H1 (cell line): Measurements from ENCODE around the gene AIG1. TPM values are rescaled to one million over a fixed set of nuclear protein-coding genes. Genes with fewer than 3 reads are reported as not detected.
A peak's percentile ranks its signal among the peaks of the same experiment; 100 is the strongest.

ENCODE experiments used
- CTCF ChIA-PET: fragments of 300-600 bp; sonication (Branson Sonifier 250); formaldehyde crosslinking; loops from one replicate; lab custom pipeline; 2021; ENCODE audit not compliant: partially characterized antibody; lab: Charles Lee
- POLR2A ChIA-PET: fragments of 300-600 bp; sonication (Branson Sonifier 250); formaldehyde crosslinking; loops from one replicate; lab custom pipeline; 2021; ENCODE audit warnings: inconsistent platforms; ENCODE audit not compliant: partially characterized antibody; lab: Charles Lee
- DNase-seq, 2 experiments: peaks; one replicate each; pipeline versions ENCODE4 v3.0.0 to v3.0.0-alpha.2; 2010 to 2022; ENCODE audit warnings: low spot score in 2 of 2, low read depth in 1 of 2, mixed read lengths in 1 of 2
- FAIRE-seq: peaks from 2 replicates; lab custom pipeline; 2011; peaks lifted over from hg19 to GRCh38; lab: Jason Lieb, UNC
- H2AFZ ChIP-seq: 2 replicates; pipeline ENCODE4 v1.8.1; 2012; ENCODE audit warnings: low read length, inconsistent platforms
- H2AK5ac ChIP-seq: 2 replicates; pipeline ENCODE4 v1.6.1; 2013; ENCODE audit warnings: low read depth, low read length
- H2BK120ac ChIP-seq: replicated peaks from 2 replicates; pipeline ENCODE3; 2013; ENCODE audit warnings: low read depth, low read length, inconsistent platforms
- H2BK12ac ChIP-seq: 2 replicates; pipeline ENCODE4 v1.6.1; 2013; ENCODE audit warnings: low read depth, low read length
- H2BK15ac ChIP-seq: 2 replicates; pipeline ENCODE4 v1.6.1; 2013; ENCODE audit warnings: low read length
- H2BK20ac ChIP-seq: 2 replicates; pipeline ENCODE4 v1.6.1; 2013; ENCODE audit warnings: low read length
- H2BK5ac ChIP-seq: 2 replicates; pipeline ENCODE4 v1.6.1; 2013; ENCODE audit warnings: low read depth, low read length
- H3K14ac ChIP-seq: 2 replicates; pipeline ENCODE4 v1.6.1; 2013; ENCODE audit warnings: inconsistent platforms; ENCODE audit not compliant: insufficient read length
- H3K18ac ChIP-seq: 2 replicates; pipeline ENCODE4 v1.6.1; 2013; ENCODE audit warnings: low read length; ENCODE audit errors: extremely low read depth
- H3K23ac ChIP-seq: 2 replicates; pipeline ENCODE4 v1.6.1; 2013; ENCODE audit warnings: inconsistent platforms; ENCODE audit not compliant: insufficient read length
- H3K23me2 ChIP-seq: 2 replicates; pipeline ENCODE4 v1.6.1; 2013; ENCODE audit warnings: low read depth, low read length
- H3K27ac ChIP-seq: 2 replicates; pipeline ENCODE4 v1.6.1; 2011; ENCODE audit warnings: low read depth, low read length, inconsistent platforms
- H3K27me3 ChIP-seq, 4 experiments: replicated peaks in 1 of 4; 1 replicate in 1 of 4; 2 replicates in 3 of 4; pipeline versions ENCODE4 v1.6.1 to v1.8.1; 2011 to 2013; ENCODE audit warnings: low read length in 3 of 4, mild to moderate bottlenecking in 3 of 4, inconsistent platforms in 2 of 4, mixed read lengths in 2 of 4, moderate library complexity in 1 of 4; ENCODE audit not compliant: control insufficient read depth in 3 of 4, insufficient read depth in 3 of 4; ENCODE audit errors: extremely low read depth in 1 of 4
- H3K36me3 ChIP-seq, 4 experiments: 2 replicates each; pipeline versions ENCODE4 v1.6.1 to v1.8.1; 2011 to 2013; ENCODE audit warnings: mild to moderate bottlenecking in 4 of 4, low read length in 3 of 4, moderate library complexity in 2 of 4, control low read depth in 1 of 4, inconsistent platforms in 1 of 4; ENCODE audit not compliant: insufficient read depth in 4 of 4, control insufficient read depth in 2 of 4
- H3K4ac ChIP-seq: replicated peaks from 2 replicates; pipeline ENCODE3; 2013; ENCODE audit warnings: low read length, low read depth, mixed read lengths, inconsistent platforms; ENCODE audit not compliant: insufficient read length
- H3K4me1 ChIP-seq, 4 experiments: replicated peaks in 1 of 4; 1 replicate in 1 of 4; 2 replicates in 3 of 4; pipeline versions ENCODE4 v1.6.1 to v1.8.1; 2011 to 2013; ENCODE audit warnings: low read length in 3 of 4, inconsistent platforms in 2 of 4, mixed read lengths in 1 of 4; ENCODE audit not compliant: insufficient read depth in 4 of 4, control insufficient read depth in 3 of 4
- H3K4me2 ChIP-seq, 2 experiments: 2 replicates each; pipeline versions ENCODE4 v1.6.1 to v1.8.1; 2011 to 2013; ENCODE audit warnings: low read depth in 2 of 2, low read length in 2 of 2, control low read depth in 1 of 2, inconsistent platforms in 1 of 2, mild to moderate bottlenecking in 1 of 2; ENCODE audit not compliant: insufficient read depth in 1 of 2
- H3K4me3 ChIP-seq, 4 experiments: fragments of 200-600, 300-600 bp in 1 of 4; sonication (generic), shearing (Covaris generic), sonication (Bioruptor Twin) in 1 of 4; 2 replicates each; pipeline versions ENCODE4 v1.5.1 to v1.8.1; 2011 to 2016; ENCODE audit warnings: low read length in 4 of 4, low read depth in 3 of 4, control low read depth in 2 of 4, inconsistent platforms in 2 of 4, mild to moderate bottlenecking in 2 of 4, mixed read lengths in 1 of 4, moderate library complexity in 1 of 4; ENCODE audit not compliant: insufficient read depth in 2 of 4; ENCODE audit errors: extremely low read depth in 1 of 4
- H3K56ac ChIP-seq: replicated peaks from 2 replicates; pipeline ENCODE3; 2013; ENCODE audit warnings: low read depth, mild to moderate bottlenecking, mixed read lengths, low read length, inconsistent platforms; ENCODE audit not compliant: insufficient read length
- H3K79me1 ChIP-seq: 2 replicates; pipeline ENCODE4 v1.6.1; 2013; ENCODE audit warnings: low read depth, low read length, control low read depth
- H3K79me2 ChIP-seq, 2 experiments: 2 replicates each; pipeline versions ENCODE4 v1.6.1 to v1.8.1; 2012 to 2013; ENCODE audit warnings: low read length in 2 of 2, mild to moderate bottlenecking in 2 of 2, inconsistent platforms in 1 of 2; ENCODE audit not compliant: insufficient read depth in 2 of 2, control insufficient read depth in 1 of 2
- H3K9ac ChIP-seq, 4 experiments: replicated peaks in 1 of 4; 1 replicate in 1 of 4; 2 replicates in 3 of 4; pipeline versions ENCODE4 v1.6.1 to v1.8.1; 2011 to 2013; ENCODE audit warnings: low read depth in 3 of 4, low read length in 3 of 4, control low read depth in 2 of 4, mild to moderate bottlenecking in 2 of 4, moderate library complexity in 2 of 4, inconsistent platforms in 1 of 4; ENCODE audit errors: extremely low read depth in 1 of 4
- H3K9me3 ChIP-seq, 2 experiments: 2 replicates each; pipeline versions ENCODE4 v1.6.1 to v1.8.1; 2012 to 2013; ENCODE audit warnings: mild to moderate bottlenecking in 2 of 2, moderate library complexity in 2 of 2, control low read depth in 1 of 2, inconsistent platforms in 1 of 2, low read depth in 1 of 2, low read length in 1 of 2, mixed read lengths in 1 of 2; ENCODE audit not compliant: insufficient read depth in 2 of 2
- H4K20me1 ChIP-seq, 2 experiments: replicated peaks in 1 of 2; 2 replicates each; pipeline versions ENCODE3 to v1.8.1; 2011 to 2013; ENCODE audit warnings: inconsistent platforms in 2 of 2, low read length in 2 of 2, mild to moderate bottlenecking in 1 of 2; ENCODE audit not compliant: insufficient read depth in 2 of 2, control insufficient read depth in 1 of 2
- H4K5ac ChIP-seq: 2 replicates; pipeline ENCODE4 v1.6.1; 2013; ENCODE audit warnings: low read length, low read depth, mixed read lengths, inconsistent platforms; ENCODE audit not compliant: insufficient read length
- H4K8ac ChIP-seq: 2 replicates; pipeline ENCODE4 v1.8.0; 2013; ENCODE audit warnings: mild to moderate bottlenecking, moderate library complexity, low read length, inconsistent platforms; ENCODE audit not compliant: insufficient read depth; ENCODE audit errors: extremely low read depth
- H4K91ac ChIP-seq: replicated peaks from 2 replicates; pipeline ENCODE3; 2013; ENCODE audit warnings: low read length, mixed read lengths, inconsistent platforms; ENCODE audit not compliant: insufficient read length
- BACH1 ChIP-seq: IDR thresholded peaks from 2 replicates; pipeline ENCODE4 v1.6.1; 2012; ENCODE audit warnings: low read length, improper control_type of control experiment
- MAX ChIP-seq: IDR thresholded peaks from 2 replicates; pipeline ENCODE4 v1.6.1; 2012; ENCODE audit warnings: inconsistent platforms
- POLR2A ChIP-seq, 2 experiments: IDR thresholded peaks; 1 replicate in 1 of 2; 2 replicates in 1 of 2; pipeline ENCODE4 v1.6.1; 2011; ENCODE audit warnings: low read depth in 2 of 2, low read length in 2 of 2, mild to moderate bottlenecking in 2 of 2; ENCODE audit errors: control extremely low read depth in 1 of 2
- RBBP5 ChIP-seq: IDR thresholded peaks from 2 replicates; pipeline ENCODE4 v1.7.1; 2012; ENCODE audit warnings: low read depth, mild to moderate bottlenecking, inconsistent platforms, low read length, moderate library complexity, borderline replicate concordance
- SUZ12 ChIP-seq: fragments of 200-600 bp; sonication (generic); IDR thresholded peaks from 2 replicates; pipeline ENCODE4 v1.6.1; 2012; ENCODE audit warnings: mild to moderate bottlenecking, inconsistent platforms, low read length, moderate library complexity, mixed read lengths
- TAF7 ChIP-seq: optimal IDR thresholded peaks from 2 replicates; pipeline ENCODE3; 2011; ENCODE audit warnings: low read depth, mild to moderate bottlenecking, inconsistent platforms, low read length, moderate library complexity, borderline replicate concordance
- WGBS, 2 experiments: shearing (Covaris generic) in 1 of 2; methylation state at CpG; one replicate each; pipeline versions ENCODE4 v1.1.6 to v1.1.7; 2013 to 2015; ENCODE audit warnings: low lambda C conversion rate in 2 of 2, mixed read lengths in 2 of 2, inconsistent platforms in 1 of 2, low coverage in 1 of 2, missing lambda C conversion rate in 1 of 2; ENCODE audit not compliant: insufficient replicate concordance in 2 of 2, insufficient coverage in 1 of 2, insufficient read length in 1 of 2; ENCODE audit errors: extremely low coverage in 1 of 2, missing lambda C conversion rate in 1 of 2; 5-methylcytosine and 5-hydroxymethylcytosine counted together
- long read RNA-seq, 2 experiments: library from RNA in 1 of 2; library from capped mRNA in 1 of 2; stranded (forward); transcript quantifications; one replicate each; pipeline ENCODE4 v2.0.0, GENCODE V29; 2021; ENCODE audit warnings: inconsistent platforms in 1 of 2
- polyA minus RNA-seq, 3 experiments: library from RNA; depleted of rRNA, polyadenylated mRNA; stranded (reverse); fragments of >200 nt; gene quantifications; 1 replicate in 2 of 3; 2 replicates in 1 of 3; pipeline ENCODE4 v1.2.3, GENCODE V29; 2011
- polyA plus RNA-seq, 7 experiments: library from polyadenylated mRNA; depleted of rRNA in 3 of 7; stranded (reverse) in 5 of 7; unstranded in 2 of 7; fragments of >200 nt in 5 of 7; fragments of 200-250 nt in 2 of 7; gene quantifications; 1 replicate in 5 of 7; 2 replicates in 1 of 7; 4 replicates in 1 of 7; pipeline versions ENCODE4 v1.2.1 to v1.2.3, GENCODE V29; 2011 to 2013; ENCODE audit warnings: missing spikeins in 2 of 7, mixed read lengths in 2 of 7
- total RNA-seq: library from RNA; stranded (reverse); fragmentation: NEBNext Ultra II Directional; extraction: Animal tissue kit (Norgen Biotek cat#: 25700); gene quantifications from 2 replicates; pipeline ENCODE4 v1.2.1, GENCODE V29; 2021

Gene AIG1, protein sequence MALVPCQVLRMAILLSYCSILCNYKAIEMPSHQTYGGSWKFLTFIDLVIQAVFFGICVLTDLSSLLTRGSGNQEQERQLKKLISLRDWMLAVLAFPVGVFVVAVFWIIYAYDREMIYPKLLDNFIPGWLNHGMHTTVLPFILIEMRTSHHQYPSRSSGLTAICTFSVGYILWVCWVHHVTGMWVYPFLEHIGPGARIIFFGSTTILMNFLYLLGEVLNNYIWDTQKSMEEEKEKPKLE
- total RNA-seq (57.5 and 58.4 TPM in 2 replicates), polyA plus RNA-seq (2011; rRNA removed) (48.8 and 56.6 TPM in 2 replicates), polyA minus RNA-seq (2011; rRNA and poly(A)+ RNA removed) (38.7 and 46.6 TPM in 2 replicates)
- 44.1 TPM for polyA plus RNA-seq (2011; cell fraction: cytosol; rRNA removed)
- polyA plus RNA-seq (2011; cell fraction: nucleus; rRNA removed): 40.9 TPM
- 51.6 to 60.7 TPM (median 57.4 TPM) in 4 replicates for polyA plus RNA-seq (2012, experiment 1 of 2)
- 63.0 TPM for polyA plus RNA-seq (2012, experiment 2 of 2)
- 76.5 TPM for polyA plus RNA-seq (2013, experiment 1 of 2)
- 84.5 TPM for polyA plus RNA-seq (2013, experiment 2 of 2)
- 17.1 TPM for polyA minus RNA-seq (2011; cell fraction: cytosol; rRNA and poly(A)+ RNA removed)
- 68.3 TPM for polyA minus RNA-seq (2011; cell fraction: nucleus; rRNA and poly(A)+ RNA removed)
- long read RNA-seq, experiment 1, transcript AIG1-202 (6 exons, 1,395 nt): major isoform, 17 of 42 reads
- long read RNA-seq, experiment 1, transcript AIG1-203 (2 exons, 559 nt): minor isoform, 7 of 42 reads
- long read RNA-seq, experiment 1, partial matches to known transcripts: 5 of 42 reads
- long read RNA-seq, experiment 1, other reads (novel, unspliced or antisense): 12 of 42 reads
- long read RNA-seq, experiment 2, transcript AIG1-202 (6 exons, 1,395 nt): major isoform, 36 of 66 reads
- long read RNA-seq, experiment 2, partial matches to known transcripts: 4 of 66 reads
- long read RNA-seq, experiment 2, other reads (novel, unspliced or antisense): 25 of 66 reads

- peak within 1 kb of the TSS; percentile 98 for H4K91ac ChIP-seq
- TF ChIP-seq SUZ12 (no peak), MAX (peak; percentile 90), BACH1 (no peak), TAF7 (no peak), RBBP5 (peak; percentile 94), POLR2A (IDR thresholded peaks at IDR 0.05; ENCODE audit: control extremely low read depth in 1 of 2, low read depth in 2 of 2, low read length in 2 of 2) (no peak; a peak in 1 of 3 replicates)
These were observed at the start of gene AIG1 for GRCh38 chr6:143060806-143061596. Gene AIG1 (plus strand): TSS chr6:143060889. CDS start chr6:143060926, 37 bp downstream.

More at GRCh38 chr6:143060806-143061596, at the start of gene AIG1:
- H4K5ac ChIP-seq: peak within 1 kb of the TSS; percentile 55
- no peaks in the 10 kb centered on the region for H3K27me3 ChIP-seq
- H3K14ac ChIP-seq: no peak within 1 kb of the TSS
- H3K9ac ChIP-seq: peak within 1 kb of the TSS in 3 of 4 experiments; percentile 79 to 85 (median 83); a peak in 6 of 7 replicates
- H3K79me1 ChIP-seq: 0 out of 2 replicates have a peak, but pooled peaks cover 2% of the 10 kb centered on the region
- H2AK5ac ChIP-seq: no peak within 1 kb of the TSS
- peak within 1 kb of the TSS; percentile 95 for H4K8ac ChIP-seq
- no peak within 1 kb of the TSS for H2BK120ac ChIP-seq
- FAIRE-seq (no peak), DNase-seq (peak in 1 of 2 experiments; percentile 71)
- H2BK15ac ChIP-seq: peak within 1 kb of the TSS; percentile 33; the same call in 1 of the 2 replicates
- peak within 1 kb of the TSS; percentile 78 to 83 for H3K4me2 ChIP-seq
- 9% methylated on average over 21 of the region's 50 CpGs; no CpG with 5 or more reads in 1 of the 2 experiments for WGBS, 2 experiments
- H4K20me1 ChIP-seq: no peaks in the 10 kb centered on the region
- H2BK20ac ChIP-seq: no peak within 1 kb of the TSS; the same call in 1 of the 2 replicates
- peak within 1 kb of the TSS; percentile 88 for H3K18ac ChIP-seq
- H3K56ac ChIP-seq: peak within 1 kb of the TSS; percentile 59
- H3K36me3 ChIP-seq: no peaks in the 10 kb centered on the region
- H3K23me2 ChIP-seq: peaks cover 8% of the 10 kb centered on the region
- peak within 1 kb of the TSS; percentile 75 to 89 (median 78) for H3K4me3 ChIP-seq
- peaks cover 0 to 23% of the 10 kb centered on the region in 2 experiments; a peak in 2 of 4 replicates for H3K79me2 ChIP-seq
- peak within 1 kb of the TSS; percentile 86; the same call in 1 of the 2 replicates for H2BK12ac ChIP-seq
- peaks cover 5 to 20% (median 15%) of the 10 kb centered on the region in 4 experiments; a peak in 5 of 7 replicates for H3K4me1 ChIP-seq
- POLR2A ChIA-PET: interaction anchor here (0.7 to 1.4 kb wide), 4 partner anchors 13 to 390 kb away, joined by 3 read pairs; partner anchors contain the start of genes ADAT2 and PEX3
- peak within 1 kb of the TSS; percentile 89 for H2BK5ac ChIP-seq
- H3K23ac ChIP-seq: no peak within 1 kb of the TSS
- CTCF ChIA-PET: no interaction called here
- no peaks in the 10 kb centered on the region for H3K9me3 ChIP-seq
- H3K4ac ChIP-seq: peak within 1 kb of the TSS; percentile 65
- 0 out of 2 replicates have a peak within 1 kb of the TSS, but pooled peaks have one; percentile 38 for H3K27ac ChIP-seq
- H2AFZ ChIP-seq: peak within 1 kb of the TSS; percentile 36
